ENCODE measurements around the gene CCDC179.

CCDC179 gene

GRCh38 chr11:22797047-22797446, 63.2 kb downstream of the CCDC179 start:
- no peak overlapping the region for H3K4me2 ChIP-seq (ENCODE audit: low read depth, low read length, poor library complexity, severe bottlenecking)
- H3K9me3 ChIP-seq (ENCODE audit: insufficient read depth, low read depth, low read length) = no peaks in the 10 kb centered on the region
- H3F3A ChIP-seq (ENCODE audit: low read depth) = no peaks in the 10 kb centered on the region
- TF ChIP-seq CTCF (conservative IDR thresholded peaks at IDR 0.05; ENCODE audit: low read length) (no peak), EZH2phosphoT487 (IDR thresholded peaks at IDR 0.05; ENCODE audit: borderline replicate concordance) (no peak)
- no peak overlapping the region for H3K4me3 ChIP-seq (ENCODE audit: low read length, poor library complexity, severe bottlenecking)
- no peaks in the 10 kb centered on the region for H3K9me2 ChIP-seq (replicated peaks; ENCODE audit: low read depth, low read length)
- no peaks in the 10 kb centered on the region for H3K36me3 ChIP-seq (ENCODE audit: insufficient read depth, low read length)
- no peaks in the 10 kb centered on the region for H4K20me1 ChIP-seq (ENCODE audit: insufficient read depth, low read length, poor library complexity, severe bottlenecking)
- H3K9ac ChIP-seq (ENCODE audit: low read depth, low read length, poor library complexity, severe bottlenecking) = no peak overlapping the region
- no peaks in the 10 kb centered on the region for H3K79me2 ChIP-seq (ENCODE audit: insufficient read depth, low read length)
- H3K27me3 ChIP-seq (ENCODE audit: insufficient read depth, low read length, poor library complexity, severe bottlenecking) = no peaks in the 10 kb centered on the region
- H2AFZ ChIP-seq (ENCODE audit: low read length) = no peak overlapping the region
- no peaks in the 10 kb centered on the region for H3K4me1 ChIP-seq (ENCODE audit: insufficient read depth, low read length, poor library complexity, severe bottlenecking)

Data from Loucy (cell line).